Large intestine (tissue), 3 donors: ENCODE data around the gene WNT9B. TPM values are rescaled to one million over a fixed set of nuclear protein-coding genes. Genes with fewer than 3 reads are reported as not detected.

Source experiments
- DNase-seq, 2 donors: peaks; one replicate each; pipeline versions ENCODE4 v3.0.0 to v3.0.0-alpha.2; 2013
- H3K27ac ChIP-seq: one replicate; pipeline ENCODE4 v1.5.1; 2013; ENCODE audit warnings: low read length
- H3K27me3 ChIP-seq: 2 replicates; pipeline ENCODE4 v1.6.1; 2013; ENCODE audit warnings: low read length; ENCODE audit not compliant: control insufficient read depth, insufficient read depth
- H3K36me3 ChIP-seq: 2 replicates; pipeline ENCODE4 v1.6.1; 2013; ENCODE audit warnings: low read length; ENCODE audit not compliant: control insufficient read depth, insufficient read depth
- H3K4me1 ChIP-seq: one replicate; pipeline ENCODE4 v1.6.1; 2013; ENCODE audit warnings: low read length; ENCODE audit not compliant: control insufficient read depth, insufficient read depth
- H3K4me3 ChIP-seq: one replicate; pipeline ENCODE4 v1.5.1; 2013; ENCODE audit warnings: low read length
- H3K9me3 ChIP-seq: one replicate; pipeline ENCODE4 v1.6.1; 2013; ENCODE audit warnings: mild to moderate bottlenecking, low read depth, low read length, moderate library complexity; ENCODE audit not compliant: control insufficient read depth
- WGBS: methylation state at CpG from one replicate; pipeline ENCODE4 v1.1.5; 2013; ENCODE audit warnings: low lambda C conversion rate; ENCODE audit not compliant: insufficient coverage; 5-methylcytosine and 5-hydroxymethylcytosine counted together
- polyA plus RNA-seq: library from polyadenylated mRNA; unstranded; fragments of 120-200 nt; gene quantifications from one replicate; pipeline ENCODE4 v1.2.1, GENCODE V29; 2013

Gene WNT9B
- polyA plus RNA-seq, 1 donor: not detected

GRCh38 chr17:46854948-46855347 lies 3.6 kb downstream of the WNT9B start:
- H3K4me3 ChIP-seq: no peak overlapping the region
- DNase-seq: no peak
- H3K4me1 ChIP-seq: peaks cover 12% of the 10 kb centered on the region
- WGBS: no CpG with 5 or more reads among the region's 4 CpGs
- peaks cover 3% of the 10 kb centered on the region for H3K9me3 ChIP-seq
- peaks cover 29% of the 10 kb centered on the region for H3K27me3 ChIP-seq
- no peaks in the 10 kb centered on the region for H3K36me3 ChIP-seq
- no peak overlapping the region for H3K27ac ChIP-seq

DNA sequence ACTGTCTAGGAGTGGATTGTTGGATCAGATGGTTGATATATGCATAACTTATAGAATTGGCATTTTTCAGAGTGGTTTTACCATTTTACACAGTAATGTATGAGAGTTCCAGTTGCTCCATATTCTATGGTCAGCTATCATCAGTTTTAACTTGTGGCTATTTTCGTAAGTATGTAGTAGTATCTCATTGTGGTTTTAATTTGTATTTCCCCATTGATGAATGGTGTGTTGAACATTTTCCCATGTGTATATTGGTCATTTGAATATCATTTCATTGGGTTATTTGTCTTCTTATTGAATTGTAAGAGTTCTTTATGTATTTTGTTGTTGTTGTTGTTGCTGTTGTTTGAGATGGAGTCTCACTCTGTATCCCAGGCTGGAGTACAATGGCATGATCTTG lies 6.2 kb downstream of the WNT9B start:
- Histone ChIP-seq H3K4me1 (no peaks in the 10 kb centered on the region), H3K36me3 (no peaks in the 10 kb centered on the region), H3K27ac (no peak overlapping the region), H3K9me3 (no peaks in the 10 kb centered on the region), H3K27me3 (peaks cover 6% of the 10 kb centered on the region), H3K4me3 (no peak overlapping the region)
- DNase-seq: no peak
- no CpG with 5 or more reads among the region's 1 CpG for WGBS

- Histone ChIP-seq H3K27ac (no peak overlapping the region), H3K27me3 (peaks cover under 1% of the 10 kb centered on the region), H3K4me3 (no peak overlapping the region), H3K4me1 (no peaks in the 10 kb centered on the region), H3K9me3 (no peaks in the 10 kb centered on the region), H3K36me3 (no peaks in the 10 kb centered on the region)
- 60% methylated on average over 1 of the region's 5 CpGs for WGBS
- no peak for DNase-seq
Measured at GRCh38 chr17:46859996-46860395, 8.6 kb downstream of the WNT9B start.

GRCh38 chr17:46862949-46863348 lies 11.6 kb downstream of the WNT9B start:
- no CpG with 5 or more reads among the region's 13 CpGs for WGBS
- no peak for DNase-seq

DNA sequence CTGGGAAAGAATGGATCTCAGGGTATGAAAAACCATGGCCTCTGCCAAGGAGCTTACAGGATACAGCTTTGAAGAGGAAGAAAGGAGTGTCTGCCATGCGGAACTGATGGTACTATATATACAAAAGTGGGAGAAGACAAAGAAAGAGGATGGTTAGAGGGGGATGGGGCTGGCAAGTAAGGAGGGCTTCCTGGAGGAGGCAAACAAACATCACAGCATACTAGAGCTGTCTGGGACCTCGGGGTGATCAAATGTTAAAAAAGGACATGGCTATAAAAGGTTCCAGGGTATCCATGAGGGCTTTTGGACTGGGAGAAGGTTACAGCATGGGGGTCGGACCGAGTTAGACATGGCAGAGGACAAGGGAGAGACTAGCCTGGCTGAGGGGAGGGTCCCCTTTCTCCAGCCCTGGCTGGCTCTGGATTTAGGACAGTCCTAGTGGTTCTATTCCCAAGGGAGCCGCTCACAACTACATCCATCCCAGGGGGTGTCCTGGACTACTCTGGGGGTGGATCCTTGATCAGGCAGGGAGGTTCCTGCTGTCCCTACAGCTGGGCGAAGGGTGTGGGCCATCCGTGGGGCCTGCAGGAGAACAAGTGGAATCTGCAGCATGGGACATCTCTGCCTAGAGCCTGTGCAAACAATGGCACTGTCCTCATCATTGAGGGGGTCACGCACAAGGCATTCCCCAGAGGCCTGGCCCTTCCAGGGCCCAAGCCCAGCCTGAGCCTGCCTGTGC lies 12.2 kb downstream of the WNT9B start:
- Histone ChIP-seq H3K4me3 (no peak overlapping the region), H3K4me1 (peaks cover 1% of the 10 kb centered on the region), H3K27me3 (no peaks in the 10 kb centered on the region), H3K36me3 (no peaks in the 10 kb centered on the region), H3K27ac (no peak overlapping the region), H3K9me3 (no peaks in the 10 kb centered on the region)
- no CpG with 5 or more reads among the region's 8 CpGs for WGBS
- no peak for DNase-seq

More at GRCh38 chr17:46862949-46863348, 11.6 kb downstream of the WNT9B start:
- H3K4me1 ChIP-seq: no peaks in the 10 kb centered on the region
- H3K27ac ChIP-seq: no peak overlapping the region
- no peaks in the 10 kb centered on the region for H3K36me3 ChIP-seq
- H3K4me3 ChIP-seq: no peak overlapping the region
- H3K9me3 ChIP-seq: no peaks in the 10 kb centered on the region
- H3K27me3 ChIP-seq: no peaks in the 10 kb centered on the region

GRCh38 chr17:46865100-46865499 lies 13.7 kb downstream of the WNT9B start:
- no peak for DNase-seq
- no peaks in the 10 kb centered on the region for H3K9me3 ChIP-seq
- H3K4me1 ChIP-seq: peaks cover 6% of the 10 kb centered on the region
- no peaks in the 10 kb centered on the region for H3K27me3 ChIP-seq
- no CpG with 5 or more reads among the region's 8 CpGs for WGBS
- no peak overlapping the region for H3K27ac ChIP-seq
- no peaks in the 10 kb centered on the region for H3K36me3 ChIP-seq
- no peak overlapping the region for H3K4me3 ChIP-seq

DNA sequence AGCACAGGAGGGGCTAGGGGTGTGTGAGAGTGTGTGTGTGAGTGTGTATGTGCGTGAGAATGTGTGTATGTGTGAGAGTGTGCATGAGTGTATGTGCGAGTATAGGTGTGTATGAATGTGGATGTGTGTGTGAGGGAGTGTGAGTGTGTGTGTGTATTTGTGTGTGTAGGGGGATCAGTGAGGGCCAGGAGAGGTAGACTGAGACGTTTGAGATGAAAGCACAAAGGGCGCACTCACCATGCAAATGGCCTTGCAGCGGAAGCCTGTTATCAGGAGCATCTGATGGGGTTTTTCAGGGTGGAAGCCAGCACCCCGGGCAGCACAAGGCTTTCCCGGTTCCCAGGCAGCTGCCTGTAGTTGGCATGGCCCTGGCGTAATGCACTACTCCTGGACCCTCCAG lies 14.9 kb downstream of the WNT9B start:
- Histone ChIP-seq H3K4me1 (peaks cover 16% of the 10 kb centered on the region), H3K9me3 (no peaks in the 10 kb centered on the region), H3K27ac (no peak overlapping the region), H3K4me3 (no peak overlapping the region), H3K27me3 (no peaks in the 10 kb centered on the region), H3K36me3 (no peaks in the 10 kb centered on the region)
- WGBS: no CpG with 5 or more reads among the region's 8 CpGs
- DNase-seq: no peak

DNA sequence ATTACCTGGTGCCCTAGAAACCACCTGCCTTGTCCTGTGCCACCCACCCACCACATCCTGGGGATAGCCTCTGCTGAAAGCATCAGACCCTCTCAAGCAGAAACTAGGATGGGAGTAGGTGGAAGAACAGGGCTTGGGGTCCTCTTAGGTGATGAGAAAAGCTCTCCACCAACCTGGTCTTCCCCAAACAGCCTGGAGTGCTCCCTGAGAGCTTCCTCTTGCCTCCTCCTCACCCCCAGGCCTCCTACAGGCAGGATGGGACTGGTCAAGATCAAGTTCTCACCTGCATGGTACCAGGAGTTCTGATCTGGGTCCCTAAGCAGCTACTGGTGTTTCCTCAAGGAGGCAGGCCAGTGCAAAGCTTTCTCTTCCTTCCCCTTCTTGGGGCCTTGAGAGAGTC lies 15.4 kb downstream of the WNT9B start:
- H3K4me3 ChIP-seq: no peak overlapping the region
- no peak for DNase-seq
- H3K27me3 ChIP-seq: no peaks in the 10 kb centered on the region
- H3K9me3 ChIP-seq: no peaks in the 10 kb centered on the region
- no peaks in the 10 kb centered on the region for H3K36me3 ChIP-seq
- H3K27ac ChIP-seq: no peak overlapping the region
- peaks cover 16% of the 10 kb centered on the region for H3K4me1 ChIP-seq

DNA sequence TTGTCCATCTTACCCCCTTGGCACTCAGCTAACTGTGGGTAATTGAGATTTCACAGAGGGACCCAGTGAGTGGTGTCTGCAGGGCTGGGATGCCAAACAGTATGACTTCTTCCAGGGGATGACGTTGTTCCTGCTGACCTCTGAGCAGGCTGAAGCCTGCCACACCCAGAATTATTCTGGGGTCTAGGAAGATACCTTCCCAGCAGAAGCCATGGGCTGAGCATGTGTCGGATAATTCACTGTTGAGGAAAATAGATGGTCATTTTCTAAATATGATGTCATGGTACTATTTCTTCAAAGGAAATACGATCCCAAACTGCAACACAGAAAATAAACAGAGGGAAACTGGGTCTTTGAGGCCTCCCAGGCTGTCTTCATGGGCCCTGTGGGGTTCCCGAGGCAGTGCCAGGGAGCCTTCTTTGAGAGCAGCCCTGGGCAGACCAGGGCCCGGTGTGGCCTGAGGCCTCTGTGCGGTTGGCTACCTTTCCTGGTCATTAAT lies 17.4 kb downstream of the WNT9B start:
- H3K4me3 ChIP-seq: no peak overlapping the region
- H3K4me1 ChIP-seq: peaks cover 16% of the 10 kb centered on the region
- H3K27ac ChIP-seq: no peak overlapping the region
- H3K36me3 ChIP-seq: no peaks in the 10 kb centered on the region
- WGBS: 100% methylated on average over 1 of the region's 6 CpGs
- no peaks in the 10 kb centered on the region for H3K27me3 ChIP-seq
- DNase-seq: no peak
- no peaks in the 10 kb centered on the region for H3K9me3 ChIP-seq

DNA sequence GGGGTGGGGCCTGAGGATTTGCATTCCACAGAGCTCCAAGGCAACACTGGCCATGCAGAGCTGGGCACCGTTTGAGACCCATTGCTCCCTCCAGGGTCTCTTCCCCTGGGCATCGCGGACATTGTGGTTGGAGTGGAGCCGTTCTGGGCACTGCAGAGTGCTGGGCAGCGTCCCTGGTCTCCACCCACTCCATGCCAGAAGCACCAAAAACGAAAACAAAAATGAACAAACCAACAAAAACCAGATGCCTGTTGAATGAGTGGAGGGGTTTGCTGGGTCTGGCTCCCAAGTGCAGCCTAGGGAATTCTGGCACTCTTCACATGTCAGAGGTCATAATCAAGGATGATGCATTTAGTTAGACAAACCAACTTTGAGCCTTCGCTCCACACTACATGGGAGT lies 17.9 kb downstream of the WNT9B start:
- H3K9me3 ChIP-seq: no peaks in the 10 kb centered on the region
- no peaks in the 10 kb centered on the region for H3K36me3 ChIP-seq
- H3K4me1 ChIP-seq: peaks cover 16% of the 10 kb centered on the region
- H3K27me3 ChIP-seq: no peaks in the 10 kb centered on the region
- no CpG with 5 or more reads among the region's 7 CpGs for WGBS
- no peak for DNase-seq
- no peak overlapping the region for H3K4me3 ChIP-seq
- no peak overlapping the region for H3K27ac ChIP-seq
